Measurements from ENCODE around the gene MIGA2. TPM values are rescaled to one million over a fixed set of nuclear protein-coding genes. Genes with fewer than 3 reads are reported as not detected.

The MIGA2 gene
- total RNA-seq, 1 experiment from 2014 or later, result 28.6 TPM

DNA sequence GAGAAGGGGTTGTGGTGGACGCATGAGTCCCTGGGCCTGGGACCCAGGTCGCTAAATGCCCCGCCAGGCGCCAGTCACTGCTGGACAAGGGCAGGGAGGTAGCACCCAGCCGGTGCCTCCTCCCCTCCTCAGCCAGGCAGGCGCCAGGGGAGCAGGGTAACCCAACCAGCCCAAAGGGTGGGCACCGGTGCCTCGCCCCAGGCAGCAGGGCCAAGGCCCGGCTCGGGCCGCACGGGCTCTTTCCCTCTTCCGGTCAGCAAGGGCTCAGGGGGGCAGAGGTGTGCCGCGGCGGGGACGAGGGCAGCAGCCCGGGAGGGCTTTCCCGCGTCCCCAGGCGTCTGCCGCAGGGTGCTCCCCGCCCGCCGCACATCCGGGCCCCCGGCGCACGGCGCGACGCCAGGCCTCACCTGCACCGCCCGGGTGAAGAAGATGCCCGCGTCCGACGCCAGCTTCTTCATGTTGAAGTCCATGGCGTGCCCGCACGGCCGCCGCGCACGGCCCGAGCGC, 8.7 kb upstream of the MIGA2 start:
- peak overlapping the region; percentile 78 for H3K4me3 Mint-ChIP-seq (ENCODE audit: unreplicated experiment)
- TF ChIP-seq, protein P1, sequence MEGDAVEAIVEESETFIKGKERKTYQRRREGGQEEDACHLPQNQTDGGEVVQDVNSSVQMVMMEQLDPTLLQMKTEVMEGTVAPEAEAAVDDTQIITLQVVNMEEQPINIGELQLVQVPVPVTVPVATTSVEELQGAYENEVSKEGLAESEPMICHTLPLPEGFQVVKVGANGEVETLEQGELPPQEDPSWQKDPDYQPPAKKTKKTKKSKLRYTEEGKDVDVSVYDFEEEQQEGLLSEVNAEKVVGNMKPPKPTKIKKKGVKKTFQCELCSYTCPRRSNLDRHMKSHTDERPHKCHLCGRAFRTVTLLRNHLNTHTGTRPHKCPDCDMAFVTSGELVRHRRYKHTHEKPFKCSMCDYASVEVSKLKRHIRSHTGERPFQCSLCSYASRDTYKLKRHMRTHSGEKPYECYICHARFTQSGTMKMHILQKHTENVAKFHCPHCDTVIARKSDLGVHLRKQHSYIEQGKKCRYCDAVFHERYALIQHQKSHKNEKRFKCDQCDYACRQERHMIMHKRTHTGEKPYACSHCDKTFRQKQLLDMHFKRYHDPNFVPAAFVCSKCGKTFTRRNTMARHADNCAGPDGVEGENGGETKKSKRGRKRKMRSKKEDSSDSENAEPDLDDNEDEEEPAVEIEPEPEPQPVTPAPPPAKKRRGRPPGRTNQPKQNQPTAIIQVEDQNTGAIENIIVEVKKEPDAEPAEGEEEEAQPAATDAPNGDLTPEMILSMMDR (IDR thresholded peaks at IDR 0.05; ENCODE audit: unreplicated experiment), result no peak
- H3K4me1 Mint-ChIP-seq (ENCODE audit: insufficient read depth, unreplicated experiment), result peaks cover 17% of the 10 kb centered on the region
- H3K27me3 Mint-ChIP-seq (ENCODE audit: insufficient read depth, unreplicated experiment), result no peaks in the 10 kb centered on the region
- DNase-seq (ENCODE audit: unreplicated experiment), result peak; percentile 35
- no peaks in the 10 kb centered on the region for H3K9me3 Mint-ChIP-seq (ENCODE audit: unreplicated experiment)
- intact Hi-C loops (cut with micrococcal nuclease), result loop anchor here (1.0 kb wide), 1 partner anchor 34 kb away; no protein-coding TSS in a partner anchor
- ChIA-PET POLR2A (interaction anchor here (0.7 to 1.8 kb wide), 8 partner anchors 9 to 934 kb away, joined by 3 to 6 read pairs (median 4); partner anchors contain the start of genes KYAT1 and URM1), CTCF (interaction anchor here (0.5 to 1.0 kb wide), 8 partner anchors 9 to 522 kb away, joined by 3 to 6 read pairs (median 3); partner anchors contain the start of genes DOLK and NUP188)
- H3K36me3 Mint-ChIP-seq (ENCODE audit: insufficient read depth, unreplicated experiment), result no peaks in the 10 kb centered on the region
- no TSS peak for BruUV-seq (replicated peaks)
- H3K27ac Mint-ChIP-seq (ENCODE audit: low read depth, unreplicated experiment), result peak overlapping the region; percentile 79

DNA sequence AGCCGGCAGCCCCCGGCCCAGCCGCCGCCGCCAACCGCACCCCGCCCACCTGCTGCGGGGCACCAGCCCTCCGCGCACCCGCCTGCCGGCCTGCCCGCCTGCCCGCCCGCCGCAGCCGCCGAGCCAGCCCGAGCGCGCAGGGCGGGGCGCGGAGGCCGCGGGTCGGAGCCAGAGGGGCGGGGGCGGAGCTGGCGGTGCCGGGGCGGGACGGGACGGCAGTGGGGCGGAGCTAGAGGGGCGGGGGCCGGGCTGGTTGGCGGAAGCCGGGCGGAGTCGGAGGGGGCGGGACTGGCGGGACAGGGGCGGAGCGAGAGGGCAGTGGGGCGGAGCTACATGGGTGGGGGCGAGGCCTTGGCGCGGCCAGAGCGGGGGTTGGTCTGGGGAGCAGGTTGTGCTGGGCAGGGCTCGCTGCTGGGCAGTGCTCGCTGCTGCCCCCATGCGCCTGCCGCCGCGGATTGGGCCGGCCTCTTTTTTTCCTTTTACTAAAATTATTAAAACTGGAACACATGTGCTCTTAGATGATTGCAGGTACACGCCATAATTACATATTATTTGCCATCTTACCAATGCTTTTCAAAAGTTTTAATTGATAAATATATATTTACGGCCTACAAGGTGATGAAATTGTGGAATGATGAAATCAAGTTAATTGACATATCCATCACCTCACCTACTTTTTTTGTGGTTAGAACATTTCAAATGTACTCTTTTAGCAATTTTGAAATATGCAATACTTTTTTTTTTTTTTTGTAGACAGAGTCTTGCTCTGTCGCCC, 8.0 kb upstream of the MIGA2 start, which contains the start of gene SH3GLB2:
TSS of gene SH3GLB2 (minus strand) at position 140 of the 775 bp plus-strand sequence. CDS start 177 bp downstream, outside the sequence.
- H3K9me3 Mint-ChIP-seq (ENCODE audit: unreplicated experiment), result no peaks in the 10 kb centered on the region

DNA sequence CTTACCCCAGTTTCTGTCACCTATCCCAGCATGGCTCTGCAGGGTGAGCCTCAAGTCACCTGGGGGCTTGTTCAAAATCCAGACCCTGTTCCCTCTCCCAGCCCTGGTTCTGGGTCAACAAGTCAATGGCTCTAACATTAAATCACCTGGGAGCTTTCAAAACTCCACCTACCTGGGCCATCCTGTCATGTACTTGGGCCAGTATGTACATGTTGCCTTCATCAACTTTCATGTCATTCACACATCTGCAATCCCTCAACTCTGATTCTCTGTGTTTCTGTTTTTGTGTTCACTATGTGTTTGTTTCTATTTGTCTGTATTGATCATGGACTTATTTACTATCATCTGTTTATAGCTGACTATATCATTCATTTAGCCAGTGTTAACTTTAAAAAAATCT, 6.2 kb upstream of the MIGA2 start:
- no peak for DNase-seq (ENCODE audit: unreplicated experiment)
- no peaks in the 10 kb centered on the region for H3K36me3 Mint-ChIP-seq (ENCODE audit: insufficient read depth, unreplicated experiment)
- H3K9me3 Mint-ChIP-seq (ENCODE audit: unreplicated experiment), result no peaks in the 10 kb centered on the region
- no TSS peak for BruUV-seq (replicated peaks)
- peaks cover 12% of the 10 kb centered on the region for H3K4me1 Mint-ChIP-seq (ENCODE audit: insufficient read depth, unreplicated experiment)
- no peak overlapping the region for H3K4me3 Mint-ChIP-seq (ENCODE audit: unreplicated experiment)
- POLR2A ChIA-PET, result interaction anchor here (0.6 to 1.1 kb wide), 2 partner anchors 46 to 138 kb away, joined by 3 read pairs; no protein-coding TSS in a partner anchor
- intact Hi-C loops (cut with micrococcal nuclease), result no loop called here
- CTCF ChIA-PET, result interaction anchor here (0.6 to 1.6 kb wide), 8 partner anchors 9 to 1828 kb away, joined by 3 to 4 read pairs (median 3); partner anchors contain the start of gene ENDOG
- TF ChIP-seq, protein P1 (IDR thresholded peaks at IDR 0.05; ENCODE audit: unreplicated experiment), result no peak
- no peak overlapping the region for H3K27ac Mint-ChIP-seq (ENCODE audit: low read depth, unreplicated experiment)
- no peaks in the 10 kb centered on the region for H3K27me3 Mint-ChIP-seq (ENCODE audit: insufficient read depth, unreplicated experiment)

More for the DNA sequence above, 8.0 kb upstream of the MIGA2 start, which contains the start of gene SH3GLB2:
- TF ChIP-seq, protein P1 (IDR thresholded peaks at IDR 0.05; ENCODE audit: unreplicated experiment), result peak; percentile 84
- ChIA-PET CTCF (interaction anchor here (0.5 to 1.1 kb wide), 13 partner anchors 9 to 522 kb away, joined by 3 to 6 read pairs (median 3); partner anchors contain the start of genes DOLK and NUP188), POLR2A (interaction anchor here (0.5 to 1.8 kb wide), 10 partner anchors 10 to 934 kb away, joined by 3 to 6 read pairs (median 3); partner anchors contain the start of genes KYAT1, SPOUT1 and URM1)
- peak; percentile 88 for DNase-seq (ENCODE audit: unreplicated experiment)
- H3K27ac Mint-ChIP-seq (ENCODE audit: low read depth, unreplicated experiment), result peak within 1 kb of the TSS; percentile 79
- peaks cover 12% of the 10 kb centered on the region for H3K4me1 Mint-ChIP-seq (ENCODE audit: insufficient read depth, unreplicated experiment)
- intact Hi-C loops (cut with micrococcal nuclease), result loop anchor here (1.0 kb wide), 1 partner anchor 35 kb away; no protein-coding TSS in a partner anchor
- H3K27me3 Mint-ChIP-seq (ENCODE audit: insufficient read depth, unreplicated experiment), result no peaks in the 10 kb centered on the region
- H3K4me3 Mint-ChIP-seq (ENCODE audit: unreplicated experiment), result peak within 1 kb of the TSS; percentile 78
- no peaks in the 10 kb centered on the region for H3K36me3 Mint-ChIP-seq (ENCODE audit: insufficient read depth, unreplicated experiment)
- no TSS peak for BruUV-seq (replicated peaks)

DNA sequence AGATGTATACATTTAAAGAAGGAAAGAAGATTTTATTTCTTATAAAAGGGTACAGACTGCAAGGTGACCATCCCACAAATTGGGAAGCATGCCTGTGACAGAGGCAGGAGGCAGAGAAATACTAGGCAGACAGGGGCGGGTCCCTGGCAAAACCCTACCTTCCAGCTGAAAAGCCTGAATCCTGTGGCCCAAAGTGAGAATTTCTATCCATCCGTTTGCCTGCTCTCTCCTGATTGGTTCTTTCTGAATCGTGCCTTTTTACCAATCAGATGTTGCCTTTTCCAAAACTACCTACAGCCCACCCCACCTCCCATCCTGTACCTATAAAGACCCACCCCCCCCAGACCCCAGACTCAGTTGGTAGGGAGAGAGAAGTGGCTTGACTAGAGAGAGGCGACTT, 4.9 kb upstream of the MIGA2 start:
- no peak for DNase-seq (ENCODE audit: unreplicated experiment)
- TF ChIP-seq, protein P1 (IDR thresholded peaks at IDR 0.05; ENCODE audit: unreplicated experiment), result no peak
- H3K27ac Mint-ChIP-seq (ENCODE audit: low read depth, unreplicated experiment), result no peak overlapping the region
- H3K9me3 Mint-ChIP-seq (ENCODE audit: unreplicated experiment), result no peaks in the 10 kb centered on the region
- ChIA-PET CTCF (interaction anchor here (1.2 kb wide), 1 partner anchor 39 kb away, joined by 3 read pairs; no protein-coding TSS in a partner anchor), POLR2A (interaction anchor here (0.6 kb wide), 1 partner anchor 72 kb away, joined by 3 read pairs; no protein-coding TSS in a partner anchor)
- H3K36me3 Mint-ChIP-seq (ENCODE audit: insufficient read depth, unreplicated experiment), result no peaks in the 10 kb centered on the region
- H3K4me1 Mint-ChIP-seq (ENCODE audit: insufficient read depth, unreplicated experiment), result peaks cover 11% of the 10 kb centered on the region
- no TSS peak for BruUV-seq (replicated peaks)
- H3K4me3 Mint-ChIP-seq (ENCODE audit: unreplicated experiment), result no peak overlapping the region
- H3K27me3 Mint-ChIP-seq (ENCODE audit: insufficient read depth, unreplicated experiment), result no peaks in the 10 kb centered on the region
- intact Hi-C loops (cut with micrococcal nuclease), result no loop called here

Measured in MCF 10A (cell line).